Type B pancreatic cell (in vitro differentiated cells): ENCODE results near the gene SKA2. TPM values are rescaled to one million over a fixed set of nuclear protein-coding genes. Genes with fewer than 3 reads are reported as not detected.

ENCODE experiments used
- DNase-seq: peaks from one replicate; pipeline ENCODE4 v3.0.0; 2021; ENCODE audit warnings: mixed read lengths; ENCODE audit not compliant: unreplicated experiment; ENCODE audit errors: extremely low spot score
- H3K27ac Mint-ChIP-seq: 2 replicates; pipeline ENCODE4 v1.8.0; 2021; ENCODE audit warnings: mild to moderate bottlenecking, mixed read lengths
- H3K27me3 Mint-ChIP-seq: 2 replicates; pipeline ENCODE4 v1.8.0; 2021; ENCODE audit warnings: mixed read lengths
- H3K36me3 Mint-ChIP-seq: 2 replicates; pipeline ENCODE4 v1.8.0; 2021; ENCODE audit warnings: mixed read lengths
- H3K4me1 Mint-ChIP-seq: one replicate; pipeline ENCODE4 v1.8.0; 2021; ENCODE audit warnings: mixed read lengths; ENCODE audit not compliant: unreplicated experiment
- H3K4me3 Mint-ChIP-seq: 2 replicates; pipeline ENCODE4 v1.8.0; 2021; ENCODE audit warnings: mild to moderate bottlenecking, mixed read lengths
- H3K9me3 Mint-ChIP-seq: 2 replicates; pipeline ENCODE4 v1.8.0; 2021; ENCODE audit warnings: mixed read lengths
- long read RNA-seq: library from polyadenylated mRNA; unstranded; transcript quantifications from one replicate; pipeline ENCODE4 v2.0.0, GENCODE V29; 2020
- total RNA-seq: library from RNA; stranded (reverse); gene quantifications from 2 replicates; pipeline ENCODE4 v1.2.1, GENCODE V29; 2021; ENCODE audit warnings: low replicate concordance
- TF ChIP-seq, protein P1 (sequence below): fragments of 200-600 bp; sonication (generic); conservative IDR thresholded peaks from 2 replicates; pipeline ENCODE4 v1.5.0; 2021; ENCODE audit warnings: antibody characterized with exemption, mild to moderate bottlenecking

SKA2 gene, protein sequence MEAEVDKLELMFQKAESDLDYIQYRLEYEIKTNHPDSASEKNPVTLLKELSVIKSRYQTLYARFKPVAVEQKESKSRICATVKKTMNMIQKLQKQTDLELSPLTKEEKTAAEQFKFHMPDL
- 67.9 and 78.4 TPM in 2 replicates for total RNA-seq
- long read RNA-seq, transcript SKA2-201 (4 exons, 2,798 nt): major isoform, 58 of 90 reads
- long read RNA-seq, transcript SKA2-206 (3 exons, 595 nt): minor isoform, 16 of 90 reads
- long read RNA-seq, partial matches to known transcripts: 3 of 90 reads
- long read RNA-seq, other reads (novel, unspliced or antisense): 5 of 90 reads

DNA sequence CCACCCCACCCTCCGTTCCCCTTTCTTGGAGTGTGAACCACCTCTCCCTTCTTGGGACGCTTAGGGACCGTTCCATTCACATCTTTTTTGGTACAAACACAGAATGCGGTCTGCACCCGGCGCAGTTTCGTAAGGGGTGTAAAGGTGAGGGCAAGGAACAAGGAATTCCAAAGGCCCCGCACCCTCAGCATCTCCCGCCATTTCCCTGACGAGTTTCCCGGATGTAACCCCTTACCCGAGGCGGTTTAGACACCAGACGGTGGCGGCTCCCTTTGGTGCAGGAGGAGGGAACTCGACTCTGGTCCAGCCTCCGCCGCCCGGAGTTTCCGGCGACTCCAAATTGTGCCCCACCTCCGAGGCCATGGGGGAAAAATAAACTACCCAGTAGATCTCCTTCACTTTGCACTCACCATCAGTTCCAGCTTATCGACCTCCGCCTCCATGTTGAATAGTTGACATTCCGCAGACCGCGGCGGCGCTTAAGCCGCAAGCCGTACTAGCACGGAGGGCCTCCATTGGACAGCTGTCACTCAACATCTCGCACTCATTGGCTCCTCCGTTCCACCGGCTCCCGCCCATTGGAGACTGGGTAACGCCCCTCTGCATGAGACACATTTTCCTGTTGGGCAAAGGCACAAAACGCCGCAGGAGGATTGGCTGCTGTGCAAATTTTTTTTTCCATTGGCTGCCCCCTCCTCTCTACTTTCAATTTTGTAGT, at the start of gene SKA2:
SKA2 (minus strand) TSS at position 466 of the 718 bp plus-strand sequence; CDS start at position 443, 23 bp downstream.
- H3K36me3 Mint-ChIP-seq: peaks cover 4% of the 10 kb centered on the region
- no peaks in the 10 kb centered on the region for H3K9me3 Mint-ChIP-seq
- H3K27ac Mint-ChIP-seq: no peak within 1 kb of the TSS
- H3K4me3 Mint-ChIP-seq: no peak within 1 kb of the TSS
- peaks cover 20% of the 10 kb centered on the region for H3K4me1 Mint-ChIP-seq
- peak; percentile 97 for DNase-seq
- TF ChIP-seq, protein P1, sequence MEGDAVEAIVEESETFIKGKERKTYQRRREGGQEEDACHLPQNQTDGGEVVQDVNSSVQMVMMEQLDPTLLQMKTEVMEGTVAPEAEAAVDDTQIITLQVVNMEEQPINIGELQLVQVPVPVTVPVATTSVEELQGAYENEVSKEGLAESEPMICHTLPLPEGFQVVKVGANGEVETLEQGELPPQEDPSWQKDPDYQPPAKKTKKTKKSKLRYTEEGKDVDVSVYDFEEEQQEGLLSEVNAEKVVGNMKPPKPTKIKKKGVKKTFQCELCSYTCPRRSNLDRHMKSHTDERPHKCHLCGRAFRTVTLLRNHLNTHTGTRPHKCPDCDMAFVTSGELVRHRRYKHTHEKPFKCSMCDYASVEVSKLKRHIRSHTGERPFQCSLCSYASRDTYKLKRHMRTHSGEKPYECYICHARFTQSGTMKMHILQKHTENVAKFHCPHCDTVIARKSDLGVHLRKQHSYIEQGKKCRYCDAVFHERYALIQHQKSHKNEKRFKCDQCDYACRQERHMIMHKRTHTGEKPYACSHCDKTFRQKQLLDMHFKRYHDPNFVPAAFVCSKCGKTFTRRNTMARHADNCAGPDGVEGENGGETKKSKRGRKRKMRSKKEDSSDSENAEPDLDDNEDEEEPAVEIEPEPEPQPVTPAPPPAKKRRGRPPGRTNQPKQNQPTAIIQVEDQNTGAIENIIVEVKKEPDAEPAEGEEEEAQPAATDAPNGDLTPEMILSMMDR: no peak
- no peaks in the 10 kb centered on the region for H3K27me3 Mint-ChIP-seq

DNA sequence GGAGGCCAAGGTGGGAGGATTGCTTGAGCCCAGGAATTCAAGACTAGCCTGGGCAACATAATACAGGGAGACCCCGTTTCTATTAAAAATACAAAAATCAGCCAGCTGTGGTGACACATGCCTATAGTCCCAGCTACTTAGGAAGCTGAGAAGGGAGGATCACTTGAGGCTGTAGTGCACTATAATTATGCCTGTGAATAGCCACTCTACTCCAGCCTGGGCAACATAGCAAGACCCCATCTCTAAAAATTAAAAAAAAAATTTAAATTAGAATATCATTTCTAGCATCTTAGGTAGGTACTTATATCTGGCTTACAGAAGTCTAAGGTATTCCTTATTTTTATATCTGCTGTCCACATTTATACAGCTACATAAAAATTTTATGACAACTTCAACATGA, 47.3 kb upstream of the SKA2 start:
- no peak overlapping the region for H3K4me3 Mint-ChIP-seq
- no peak for DNase-seq
- H3K4me1 Mint-ChIP-seq: no peaks in the 10 kb centered on the region
- no peaks in the 10 kb centered on the region for H3K36me3 Mint-ChIP-seq
- H3K27me3 Mint-ChIP-seq: no peaks in the 10 kb centered on the region
- no peak overlapping the region for H3K27ac Mint-ChIP-seq
- H3K9me3 Mint-ChIP-seq: no peaks in the 10 kb centered on the region
- TF ChIP-seq, protein P1: no peak

DNA sequence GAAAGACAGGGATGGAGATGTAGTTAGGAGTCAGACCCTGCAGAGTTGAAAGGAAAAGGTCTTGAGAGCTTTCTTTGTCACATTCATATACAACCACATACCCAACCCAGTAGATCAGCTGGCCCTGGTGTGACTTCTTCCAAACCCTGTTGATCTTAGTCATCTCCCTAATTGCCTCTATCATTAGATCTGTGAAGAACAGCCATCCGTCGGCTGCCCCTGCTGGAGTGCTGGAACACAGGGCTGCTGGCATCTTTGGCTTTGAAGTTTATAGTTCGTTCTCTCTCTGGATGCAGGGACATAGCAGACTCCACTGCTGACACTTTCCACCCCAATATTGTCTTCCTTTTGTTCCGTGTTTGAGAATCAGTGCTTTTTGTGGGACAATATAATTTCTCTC, 44.4 kb upstream of the SKA2 start:
- no peaks in the 10 kb centered on the region for H3K4me1 Mint-ChIP-seq
- no peak overlapping the region for H3K27ac Mint-ChIP-seq
- DNase-seq: no peak
- no peak overlapping the region for H3K4me3 Mint-ChIP-seq
- H3K9me3 Mint-ChIP-seq: no peaks in the 10 kb centered on the region
- no peaks in the 10 kb centered on the region for H3K27me3 Mint-ChIP-seq
- no peaks in the 10 kb centered on the region for H3K36me3 Mint-ChIP-seq
- TF ChIP-seq, protein P1: no peak

DNA sequence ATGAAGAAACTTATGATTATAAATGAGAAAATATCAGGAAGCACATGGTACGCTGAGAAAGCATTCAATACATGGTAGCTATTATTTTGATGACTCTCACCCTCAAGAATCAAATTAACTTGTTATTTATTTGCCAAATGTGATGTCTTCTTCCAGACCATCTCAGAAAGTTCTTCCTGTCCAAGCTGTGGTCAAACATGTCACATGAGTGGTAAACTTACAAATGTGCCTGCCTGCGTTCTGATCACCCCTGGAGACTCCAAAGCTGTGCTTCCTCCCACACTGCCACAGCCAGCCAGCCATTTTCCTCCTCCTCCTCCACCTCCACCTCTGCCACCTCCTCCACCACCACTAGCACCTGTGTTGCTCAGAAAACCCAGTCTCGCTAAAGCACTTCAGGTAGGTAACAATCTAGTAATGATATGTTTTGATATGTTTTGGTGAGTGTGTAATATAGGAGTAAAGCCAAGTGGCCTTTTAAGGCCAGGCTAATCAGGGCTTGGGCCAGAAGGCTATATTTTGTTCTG, 38.4 kb upstream of the SKA2 start:
- H3K4me3 Mint-ChIP-seq: no peak overlapping the region
- H3K9me3 Mint-ChIP-seq: no peaks in the 10 kb centered on the region
- H3K4me1 Mint-ChIP-seq: no peaks in the 10 kb centered on the region
- no peak overlapping the region for H3K27ac Mint-ChIP-seq
- TF ChIP-seq, protein P1: no peak
- DNase-seq: no peak
- H3K27me3 Mint-ChIP-seq: no peaks in the 10 kb centered on the region
- H3K36me3 Mint-ChIP-seq: peaks cover 7% of the 10 kb centered on the region

DNA sequence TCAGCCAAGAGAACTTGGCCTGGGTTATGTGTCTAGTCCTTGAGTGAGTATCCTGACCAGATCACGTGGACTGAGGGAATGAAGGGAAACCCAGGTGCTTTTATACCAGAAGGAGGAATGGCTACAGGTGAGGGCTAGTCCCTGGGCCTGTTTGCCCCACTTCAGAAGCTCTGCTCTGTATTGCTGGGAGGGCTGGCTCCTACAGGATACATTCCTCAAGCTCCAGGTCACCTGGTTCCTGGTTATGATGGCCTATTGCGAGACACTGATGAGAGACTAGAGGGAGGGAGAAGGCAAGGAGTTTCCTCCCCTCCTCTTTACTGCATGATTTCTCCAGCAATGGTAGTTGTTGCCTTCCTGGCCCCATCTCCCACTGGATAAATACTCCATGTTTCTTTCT, 35.8 kb upstream of the SKA2 start:
- H3K27ac Mint-ChIP-seq: no peak overlapping the region
- no peak for DNase-seq
- H3K27me3 Mint-ChIP-seq: no peaks in the 10 kb centered on the region
- no peaks in the 10 kb centered on the region for H3K9me3 Mint-ChIP-seq
- TF ChIP-seq, protein P1: no peak
- peaks cover 13% of the 10 kb centered on the region for H3K36me3 Mint-ChIP-seq
- H3K4me1 Mint-ChIP-seq: no peaks in the 10 kb centered on the region
- H3K4me3 Mint-ChIP-seq: no peak overlapping the region
